GM18508 (cell line): ENCODE measurements around the gene WWC1.
"Not testable (repeated sequence)": the region's sequence is repeated elsewhere in the genome, so short reads cannot be mapped to it uniquely, and the experiment has no call there.

ENCODE experiments used
- ATAC-seq: cut with Tn5 transposase; IDR thresholded peaks from one replicate; pipeline ENCODE4 v1.9.1; 2021; ENCODE audit warnings: moderate number of reproducible peaks; ENCODE audit not compliant: insufficient read depth, unreplicated experiment

WWC1 gene

DNA sequence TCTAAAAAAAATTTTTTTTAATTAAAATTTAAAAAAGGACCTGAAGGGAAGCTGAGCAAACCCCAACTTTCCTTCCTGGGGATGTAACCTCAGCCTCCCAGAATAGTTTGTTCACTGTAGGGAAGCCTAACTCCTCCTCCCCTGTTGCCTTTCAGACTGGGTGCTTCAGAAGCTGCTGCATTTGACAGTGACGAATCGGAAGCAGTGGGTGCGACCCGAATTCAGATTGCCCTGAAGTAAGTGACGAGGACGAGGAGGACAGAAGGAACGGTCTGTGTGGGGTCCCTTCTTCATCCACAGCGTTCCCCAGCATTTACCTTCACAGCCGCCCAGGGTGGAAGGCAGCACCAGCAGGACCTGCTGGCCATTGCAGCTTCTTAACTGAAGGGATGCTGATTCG, 137.1 kb downstream of the WWC1 start:
- no peak for ATAC-seq

DNA sequence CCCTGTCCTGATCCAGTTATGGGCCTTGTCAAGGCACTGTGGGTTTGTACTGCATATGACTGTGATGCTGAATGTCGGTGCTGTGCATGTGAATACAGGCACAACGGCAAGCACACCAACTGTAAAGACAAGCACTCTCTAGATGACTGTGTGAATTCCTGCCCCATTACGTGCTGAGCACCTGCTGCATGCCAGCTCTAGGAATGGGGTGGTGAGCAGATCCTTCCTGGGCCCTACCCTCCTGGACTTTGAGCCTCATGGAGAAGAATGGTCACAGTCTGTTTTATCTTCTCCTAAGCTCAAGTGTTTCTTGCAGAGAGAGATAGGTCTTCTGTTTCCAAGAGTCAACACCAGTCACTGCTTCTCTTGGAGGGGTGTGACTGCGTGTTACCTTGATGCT, 138.9 kb downstream of the WWC1 start:
- ATAC-seq, result no peak

- no peak for ATAC-seq
Observed at GRCh38 chr5:168432903-168433302, 141.5 kb downstream of the WWC1 start.

GRCh38 chr5:168434001-168434400, 142.6 kb downstream of the WWC1 start:
- no peak for ATAC-seq

DNA sequence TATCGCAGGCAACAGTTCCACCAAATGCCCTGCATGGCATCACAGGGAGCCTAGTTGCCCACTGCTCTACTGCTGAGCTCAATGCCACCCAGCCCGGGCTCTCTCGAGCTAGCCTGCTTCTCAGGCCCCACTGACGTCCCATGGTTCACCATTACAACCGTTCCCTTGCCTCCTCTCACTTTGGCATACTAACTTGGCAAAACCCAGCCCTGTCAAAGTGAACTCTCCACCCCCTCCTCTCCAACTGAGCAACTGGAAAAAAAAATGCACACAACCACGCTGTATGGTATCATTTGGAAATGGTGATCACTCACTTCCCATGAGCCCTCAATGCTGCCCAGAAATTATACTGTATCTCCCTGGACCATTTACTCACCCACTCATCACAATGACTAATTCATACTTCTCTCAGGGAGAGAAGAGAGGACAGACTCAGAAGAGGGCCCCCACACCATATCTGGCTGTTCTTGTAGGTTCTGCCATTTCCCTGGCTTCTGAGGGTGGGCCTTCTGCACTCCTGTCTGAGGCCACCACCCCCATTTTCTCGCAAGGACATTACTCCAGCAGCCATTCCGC, 143.4 kb downstream of the WWC1 start:
- no peak for ATAC-seq

GRCh38 chr5:168435340-168435739, 143.9 kb downstream of the WWC1 start:
- not testable (repeated sequence) for ATAC-seq

GRCh38 chr5:168438349-168438748, 146.9 kb downstream of the WWC1 start:
- no peak for ATAC-seq

GRCh38 chr5:168443533-168443932, 152.1 kb downstream of the WWC1 start:
- no peak for ATAC-seq

DNA sequence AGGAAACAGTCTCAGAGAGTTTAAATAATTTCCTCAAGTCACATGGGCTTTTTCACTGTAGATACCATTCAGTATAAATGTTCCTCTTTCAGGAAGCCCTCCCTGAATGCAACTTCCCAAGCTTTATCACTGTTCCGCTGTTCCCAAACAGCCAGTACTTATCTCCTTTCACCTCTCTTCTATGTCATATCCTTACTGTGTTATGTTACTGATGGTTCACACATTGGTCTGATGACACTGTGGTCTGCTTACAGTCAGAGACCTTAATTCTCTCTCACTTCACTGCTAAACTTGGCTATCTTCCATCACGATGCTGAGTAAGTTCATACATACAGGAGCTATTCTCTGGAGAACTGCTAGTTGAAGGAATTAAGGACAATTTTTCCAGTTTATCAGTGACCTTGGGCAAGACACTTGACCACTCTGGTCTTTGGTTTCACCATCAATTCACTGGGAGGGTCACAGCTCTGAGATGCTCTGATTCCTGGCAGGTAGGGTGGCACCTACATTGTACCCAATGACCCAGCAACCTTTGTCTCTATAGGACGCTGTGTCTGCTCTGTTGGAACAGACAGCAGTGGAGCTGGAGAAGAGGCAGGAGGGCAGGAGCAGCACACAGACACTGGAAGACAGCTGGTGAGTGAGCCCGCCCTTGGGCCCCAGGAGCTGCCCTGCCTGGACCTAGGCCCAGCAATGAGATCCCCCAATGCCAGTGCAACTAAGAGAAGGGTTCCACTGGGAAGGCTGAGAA, 152.7 kb downstream of the WWC1 start:
- no peak for ATAC-seq

DNA sequence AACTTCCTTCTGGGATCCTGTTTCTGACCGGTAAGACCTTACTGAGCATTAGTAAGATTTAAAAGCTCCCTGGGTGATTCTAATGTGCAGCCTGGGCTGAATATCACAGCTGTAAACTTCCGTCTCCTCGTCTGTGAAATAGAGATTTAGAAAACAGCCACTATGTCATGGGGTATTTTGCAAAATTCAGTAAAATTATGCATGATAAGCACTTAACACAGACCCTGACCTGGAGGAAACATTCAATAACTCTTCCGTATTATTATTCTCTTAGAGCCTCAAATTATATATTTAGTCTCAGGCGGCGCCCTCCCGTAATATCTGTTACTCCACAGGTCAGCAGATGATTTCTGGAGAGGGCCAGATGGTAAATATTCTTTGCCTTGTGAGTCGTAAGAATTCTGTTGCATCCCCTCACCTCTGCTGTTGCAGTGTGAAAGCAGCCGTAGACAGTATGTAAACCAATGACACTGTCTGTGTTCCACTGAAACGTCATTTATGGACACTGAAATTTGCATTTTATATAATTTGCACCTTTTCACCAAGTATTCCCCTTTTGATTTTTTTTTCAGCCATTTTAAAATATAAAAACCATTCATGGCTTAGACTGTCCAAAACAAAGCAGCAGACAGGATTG, 155.7 kb downstream of the WWC1 start:
- no peak for ATAC-seq

DNA sequence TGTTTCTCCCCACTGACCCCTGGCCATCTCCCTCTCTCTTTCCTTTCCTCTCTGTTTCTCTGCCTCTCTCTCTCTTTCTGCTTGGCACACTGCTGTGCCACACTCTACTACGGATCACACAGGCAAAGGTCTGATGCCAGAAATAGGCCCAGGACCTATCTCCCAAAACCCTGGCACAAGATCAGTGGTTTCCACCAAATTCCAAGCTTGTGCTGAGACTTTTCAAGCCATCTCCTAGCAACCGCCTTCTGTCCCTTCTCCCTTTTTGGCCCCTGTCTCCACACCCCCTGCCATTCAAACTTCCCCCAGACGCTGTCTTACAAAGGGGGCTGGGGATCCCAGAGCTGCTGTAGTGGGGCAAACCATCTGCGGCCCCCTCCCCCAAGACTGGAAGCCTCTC, 156.4 kb downstream of the WWC1 start:
- ATAC-seq, result no peak

DNA sequence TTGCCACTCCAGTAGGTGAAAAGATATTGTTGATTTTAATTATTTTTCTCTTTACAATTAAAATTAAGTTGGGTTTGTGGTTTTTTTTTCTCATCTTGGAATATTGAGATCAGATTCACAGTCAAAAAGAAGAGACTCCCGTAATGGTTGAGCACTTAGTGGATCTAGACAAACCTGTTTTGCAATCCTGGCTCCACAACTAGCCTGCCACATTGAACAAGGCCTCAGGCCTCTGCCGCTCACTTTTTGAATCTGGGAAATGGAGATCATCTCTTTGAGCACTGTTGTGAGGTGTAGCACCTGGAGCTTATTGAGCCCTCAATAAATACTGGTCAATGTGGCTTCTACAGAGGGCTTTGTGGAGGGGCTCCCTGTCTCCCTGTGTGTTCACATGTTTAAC, 157.7 kb downstream of the WWC1 start:
- no peak for ATAC-seq

DNA sequence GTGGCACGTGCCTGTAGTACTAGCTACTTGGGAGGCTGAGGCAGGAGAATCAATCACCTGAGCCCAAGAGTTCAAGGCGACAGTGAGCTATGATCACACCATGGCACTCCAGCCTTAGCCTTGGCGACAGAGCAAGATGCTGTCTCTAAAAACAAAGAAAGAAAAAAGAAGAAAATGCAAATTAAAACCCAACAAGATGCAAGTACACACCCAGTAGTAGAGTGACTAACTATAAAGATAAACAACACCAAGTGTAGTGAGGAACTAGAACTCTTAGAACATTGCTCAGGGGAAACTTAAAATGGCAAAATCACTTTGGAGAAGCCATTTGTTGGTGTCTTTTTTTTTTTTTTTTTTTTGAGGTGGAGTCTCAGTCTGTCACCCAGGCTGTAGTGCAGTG, 160.1 kb downstream of the WWC1 start:
- no peak for ATAC-seq

GRCh38 chr5:168455201-168455600, 163.8 kb downstream of the WWC1 start:
- ATAC-seq, result no peak

DNA sequence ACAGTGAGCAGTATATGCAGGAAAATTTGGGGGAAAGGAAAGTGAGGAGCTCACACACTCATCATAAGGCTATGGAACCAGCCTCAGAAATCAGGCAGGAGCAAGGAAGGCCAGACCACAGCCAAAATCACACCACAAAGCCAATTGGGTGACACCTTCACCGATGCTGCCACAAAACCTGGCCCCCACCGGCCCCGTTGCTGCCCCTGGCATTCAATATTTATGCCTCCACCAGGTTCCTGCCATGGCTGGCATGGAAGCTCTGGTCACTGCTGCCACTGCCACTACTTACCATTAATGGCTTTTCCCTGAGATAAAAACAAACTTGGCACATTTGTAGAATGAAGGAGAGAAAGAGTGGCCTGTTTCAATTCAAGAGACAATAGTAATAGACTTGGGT, 166.1 kb downstream of the WWC1 start:
- ATAC-seq, result no peak

DNA sequence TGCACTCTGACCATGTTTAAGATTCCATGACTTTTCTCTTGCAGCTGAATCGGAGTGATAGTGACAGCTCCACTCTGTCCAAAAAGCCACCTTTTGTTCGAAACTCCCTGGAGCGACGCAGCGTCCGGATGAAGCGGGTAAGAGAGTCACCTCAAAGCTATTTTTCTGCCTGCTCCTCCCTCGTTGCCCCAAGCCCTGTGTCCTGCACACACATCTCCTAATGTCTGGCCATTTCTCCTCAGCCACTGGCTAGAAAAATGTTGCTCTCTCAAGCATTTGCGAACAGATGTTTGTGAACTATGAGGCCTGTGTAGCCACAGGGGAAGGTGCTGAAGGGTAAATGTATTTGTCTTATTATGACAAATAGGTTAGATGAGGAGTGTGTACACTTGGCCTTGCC, 169.2 kb downstream of the WWC1 start:
- no peak for ATAC-seq

GRCh38 chr5:168463081-168463480, 171.6 kb downstream of the WWC1 start:
- no peak for ATAC-seq

- ATAC-seq, result no peak
Observed at GRCh38 chr5:168464214-168464613, 172.8 kb downstream of the WWC1 start.

DNA sequence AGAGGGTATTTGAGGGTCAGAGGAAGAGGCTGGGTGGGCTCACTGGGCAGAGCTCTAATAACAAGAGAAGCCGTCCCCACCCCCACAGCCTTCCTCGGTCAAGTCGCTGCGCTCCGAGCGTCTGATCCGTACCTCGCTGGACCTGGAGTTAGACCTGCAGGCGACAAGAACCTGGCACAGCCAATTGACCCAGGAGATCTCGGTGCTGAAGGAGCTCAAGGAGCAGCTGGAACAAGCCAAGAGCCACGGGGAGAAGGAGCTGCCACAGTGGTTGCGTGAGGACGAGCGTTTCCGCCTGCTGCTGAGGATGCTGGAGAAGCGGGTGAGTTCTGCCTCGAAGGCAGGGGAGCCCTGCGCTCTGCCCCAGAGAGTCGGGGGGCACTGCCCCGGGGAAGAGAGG, 173.2 kb downstream of the WWC1 start:
- ATAC-seq, result no peak

DNA sequence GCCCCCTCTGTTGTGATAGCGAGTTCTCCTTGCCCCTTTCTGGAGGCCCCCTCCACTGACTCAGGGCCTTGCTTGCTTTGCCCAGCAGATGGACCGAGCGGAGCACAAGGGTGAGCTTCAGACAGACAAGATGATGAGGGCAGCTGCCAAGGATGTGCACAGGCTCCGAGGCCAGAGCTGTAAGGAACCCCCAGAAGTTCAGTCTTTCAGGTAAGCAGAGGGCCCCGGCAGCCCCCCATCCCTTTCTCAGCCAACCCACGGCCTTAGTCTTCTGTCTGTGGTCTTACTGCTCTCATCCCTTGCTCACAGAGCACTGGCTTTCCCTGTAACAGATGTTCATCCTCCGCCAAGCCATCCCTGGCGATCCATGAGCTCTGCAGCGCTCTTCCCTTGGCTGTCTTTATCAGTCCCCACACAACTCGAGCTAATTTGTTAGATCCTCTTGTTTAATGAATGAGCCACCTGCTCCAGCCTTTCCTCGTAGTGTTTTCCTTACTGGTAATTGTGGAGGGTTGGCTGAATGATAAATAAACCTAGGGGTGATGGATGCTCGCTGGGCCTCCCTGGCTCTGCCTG, 176.4 kb downstream of the WWC1 start:
- no peak for ATAC-seq

- no peak for ATAC-seq
Observed at GRCh38 chr5:168468836-168469235, 177.4 kb downstream of the WWC1 start.
